Endothelial cell of umbilical vein (primary cell): ENCODE results near the gene MYO7B. TPM values are rescaled to one million over a fixed set of nuclear protein-coding genes. Genes with fewer than 3 reads are reported as not detected.

Experiments
- BruUV-seq: library from RNA; stranded (reverse); fragments of 400-500 nt; replicated peaks from 2 replicates; lab custom pipeline; 2021; lab: Mats Ljungman, UMichigan
- CTCF ChIA-PET: fragments of 300-600, 350-600 bp; sonication (Branson Sonifier 250); formaldehyde crosslinking; loops from one replicate; lab custom pipeline; 2021; ENCODE audit warnings: antibody characterized with exemption, inconsistent platforms; lab: Charles Lee
- POLR2A ChIA-PET: fragments of 300-600, 350-600 bp; sonication (Branson Sonifier 250); formaldehyde crosslinking; loops from one replicate; lab custom pipeline; 2021; ENCODE audit warnings: antibody characterized with exemption, inconsistent platforms; lab: Charles Lee
- DNase-seq: peaks from one replicate; pipeline ENCODE4 v3.0.0-alpha.2; 2011; ENCODE audit warnings: low read depth, low spot score
- FAIRE-seq: peaks from 2 replicates; lab custom pipeline; 2011; peaks lifted over from hg19 to GRCh38; lab: Jason Lieb, UNC
- H2AFZ ChIP-seq: 2 replicates; pipeline ENCODE4 v1.6.0; 2012; ENCODE audit warnings: low read depth, low read length, control low read depth, inconsistent platforms
- H3K27ac ChIP-seq: 2 replicates; pipeline ENCODE4 v1.5.1; 2011; ENCODE audit warnings: low read depth, mild to moderate bottlenecking, control low read depth, low read length, moderate library complexity; ENCODE audit not compliant: insufficient read depth
- H3K27me3 ChIP-seq, 2 experiments: 2 replicates each; pipeline versions ENCODE4 v1.6.0 to v1.6.1; 2011; ENCODE audit warnings: low read length in 2 of 2, mixed read lengths in 1 of 2; ENCODE audit not compliant: control insufficient read depth in 2 of 2, insufficient read depth in 2 of 2
- H3K36me3 ChIP-seq, 2 experiments: 2 replicates in 1 of 2; 3 replicates in 1 of 2; pipeline ENCODE4 v1.5.1; 2011; ENCODE audit warnings: low read length in 2 of 2, mild to moderate bottlenecking in 1 of 2, moderate library complexity in 1 of 2; ENCODE audit not compliant: control insufficient read depth in 2 of 2, insufficient read depth in 2 of 2; ENCODE audit errors: extremely low read depth in 1 of 2
- H3K4me1 ChIP-seq: 3 replicates; pipeline ENCODE4 v1.5.1; 2011; ENCODE audit warnings: mild to moderate bottlenecking, low read length; ENCODE audit not compliant: control insufficient read depth, insufficient read depth; ENCODE audit errors: extremely low read depth
- H3K4me2 ChIP-seq: 2 replicates; pipeline ENCODE4 v1.6.1; 2011; ENCODE audit warnings: low read length, control low read depth, mixed read lengths; ENCODE audit not compliant: insufficient read depth
- H3K4me3 ChIP-seq, 3 experiments: fragments of 200-600 bp in 1 of 3; sonication (generic), shearing (Covaris generic) in 1 of 3; replicated peaks in 1 of 3; 2 replicates each; pipeline ENCODE4 v1.5.1; 2011 to 2016; ENCODE audit warnings: control low read depth in 3 of 3, low read length in 3 of 3, mild to moderate bottlenecking in 2 of 3, inconsistent platforms in 1 of 3, low read depth in 1 of 3, moderate library complexity in 1 of 3; ENCODE audit not compliant: insufficient read depth in 1 of 3
- H3K79me2 ChIP-seq: 2 replicates; pipeline ENCODE4 v1.6.0; 2012; ENCODE audit warnings: low read length, inconsistent platforms; ENCODE audit not compliant: control insufficient read depth, insufficient read depth
- H3K9ac ChIP-seq: replicated peaks from 2 replicates; pipeline ENCODE3; 2011; ENCODE audit warnings: low read length, control low read depth; ENCODE audit not compliant: insufficient read depth; ENCODE audit errors: extremely low read depth
- H3K9me1 ChIP-seq: replicated peaks from 3 replicates; pipeline ENCODE4 v1.6.0; 2011; ENCODE audit warnings: mild to moderate bottlenecking, low read length; ENCODE audit not compliant: control insufficient read depth, insufficient read depth; ENCODE audit errors: extremely low read depth
- H3K9me3 ChIP-seq: replicated peaks from 2 replicates; pipeline ENCODE4 v1.5.1; 2012; ENCODE audit warnings: low read length, inconsistent platforms; ENCODE audit not compliant: control insufficient read depth, insufficient read depth
- H4K20me1 ChIP-seq: replicated peaks from 2 replicates; pipeline ENCODE3; 2011; ENCODE audit warnings: mild to moderate bottlenecking, low read length; ENCODE audit not compliant: control insufficient read depth, insufficient read depth; ENCODE audit errors: extremely low read depth
- FOS ChIP-seq: IDR thresholded peaks from 2 replicates; pipeline ENCODE4 v1.6.1; 2011; ENCODE audit warnings: mild to moderate bottlenecking, low read length, moderate library complexity, borderline replicate concordance; ENCODE audit not compliant: insufficient read depth
- GATA2 ChIP-seq: IDR thresholded peaks from 2 replicates; pipeline ENCODE4 v1.7.0; 2011; ENCODE audit warnings: low read depth, mild to moderate bottlenecking, moderate library complexity, mixed read lengths, low read length; ENCODE audit not compliant: insufficient read length, insufficient read depth
- JUN ChIP-seq: IDR thresholded peaks from 2 replicates; pipeline ENCODE4 v1.6.1; 2011; ENCODE audit warnings: borderline replicate concordance, low read depth; ENCODE audit not compliant: insufficient read length, insufficient read depth
- MYC ChIP-seq: IDR thresholded peaks from one replicate; pipeline ENCODE4 v1.6.1; 2011; ENCODE audit warnings: mild to moderate bottlenecking, low read depth, low read length
- POLR2A ChIP-seq: IDR thresholded peaks from 2 replicates; pipeline ENCODE4 v1.6.1; 2012; ENCODE audit warnings: low read depth, mild to moderate bottlenecking, control low read depth, low read length
- dilution Hi-C: fragments of 300-500 bp; cut with MboI; formaldehyde crosslinking; loops from one replicate; pipeline ENCODE4 v1.15.0; 2019; ENCODE audit warnings: low sequenced_read_pairs; ENCODE audit not compliant: extremely low pct_ligation_motif_present
- intact Hi-C: fragments of 100-400 bp; cut with micrococcal nuclease; formaldehyde crosslinking; loops from one replicate; pipeline ENCODE4 v1.10.0; 2022
- polyA plus RNA-seq, 4 experiments: library from polyadenylated mRNA; depleted of rRNA in 3 of 4; stranded (reverse) in 3 of 4; unstranded in 1 of 4; fragments of >200 nt; gene quantifications; 2 replicates each; pipeline versions ENCODE4 v1.2.1 to v1.2.3, GENCODE V29; 2011 to 2012; ENCODE audit warnings: missing spikeins in 1 of 4
- total RNA-seq: library from RNA; stranded (reverse); gene quantifications from 2 replicates; pipeline ENCODE4 v1.2.3, GENCODE V29; 2021
- TF ChIP-seq, protein P1 (sequence below), 2 donors: IDR thresholded peaks; 1 replicate in 1 of 2; 2 replicates in 1 of 2; pipeline ENCODE4 v1.5.1; 2011; ENCODE audit warnings: low read length in 2 of 2, mild to moderate bottlenecking in 2 of 2, moderate library complexity in 2 of 2, control low read depth in 1 of 2, inconsistent platforms in 1 of 2, low read depth in 1 of 2; ENCODE audit not compliant: insufficient read depth in 1 of 2; ENCODE audit errors: extremely low read depth in 1 of 2
- TF ChIP-seq, protein P2 (sequence below): IDR thresholded peaks from 2 replicates; pipeline ENCODE4 v1.6.1; 2011; ENCODE audit not compliant: insufficient read depth, insufficient read length

The MYO7B gene
- total and polyA plus RNA-seq, 2 donors (not counting 3 experiments of a cell fraction or from before 2014, with no cell fraction given), result 0.17 TPM; not detected in 1

GRCh38 chr2:127590386-127591190, 55.1 kb downstream of the MYO7B start:
- Histone ChIP-seq H2AFZ (no peak overlapping the region), H3K4me2 (no peak overlapping the region), H3K36me3 (no peaks in the 10 kb centered on the region), H3K27me3 (no peaks in the 10 kb centered on the region), H3K4me1 (no peaks in the 10 kb centered on the region), H4K20me1 (no peaks in the 10 kb centered on the region), H3K4me3 (no peak overlapping the region), H3K9me1 (no peaks in the 10 kb centered on the region), H3K79me2 (no peaks in the 10 kb centered on the region), H3K9me3 (no peaks in the 10 kb centered on the region), H3K9ac (no peak overlapping the region), H3K27ac (no peak overlapping the region)
- FAIRE-seq, result no peak
- no TSS peak for BruUV-seq
- dilution Hi-C loops (no loop called here), intact Hi-C loops (loop anchor here (1.0 to 10.0 kb wide), 7 partner anchors 47 to 264 kb away; partner anchors contain the start of genes LIMS2, POLR2D and WDR33)
- no peak for DNase-seq
- POLR2A ChIA-PET, result interaction anchor here (0.6 to 1.0 kb wide), 4 partner anchors 38 to 169 kb away, joined by 3 to 5 read pairs (median 4); no protein-coding TSS in a partner anchor
- TF ChIP-seq JUN, result no peak
- no peak for TF ChIP-seq MYC
- TF ChIP-seq, protein P1, sequence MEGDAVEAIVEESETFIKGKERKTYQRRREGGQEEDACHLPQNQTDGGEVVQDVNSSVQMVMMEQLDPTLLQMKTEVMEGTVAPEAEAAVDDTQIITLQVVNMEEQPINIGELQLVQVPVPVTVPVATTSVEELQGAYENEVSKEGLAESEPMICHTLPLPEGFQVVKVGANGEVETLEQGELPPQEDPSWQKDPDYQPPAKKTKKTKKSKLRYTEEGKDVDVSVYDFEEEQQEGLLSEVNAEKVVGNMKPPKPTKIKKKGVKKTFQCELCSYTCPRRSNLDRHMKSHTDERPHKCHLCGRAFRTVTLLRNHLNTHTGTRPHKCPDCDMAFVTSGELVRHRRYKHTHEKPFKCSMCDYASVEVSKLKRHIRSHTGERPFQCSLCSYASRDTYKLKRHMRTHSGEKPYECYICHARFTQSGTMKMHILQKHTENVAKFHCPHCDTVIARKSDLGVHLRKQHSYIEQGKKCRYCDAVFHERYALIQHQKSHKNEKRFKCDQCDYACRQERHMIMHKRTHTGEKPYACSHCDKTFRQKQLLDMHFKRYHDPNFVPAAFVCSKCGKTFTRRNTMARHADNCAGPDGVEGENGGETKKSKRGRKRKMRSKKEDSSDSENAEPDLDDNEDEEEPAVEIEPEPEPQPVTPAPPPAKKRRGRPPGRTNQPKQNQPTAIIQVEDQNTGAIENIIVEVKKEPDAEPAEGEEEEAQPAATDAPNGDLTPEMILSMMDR (IDR thresholded peaks at IDR 0.05; ENCODE audit: extremely low read depth in 1 of 2, insufficient read depth in 1 of 2, low read depth in 1 of 2, low read length in 2 of 2), result no peak
- TF ChIP-seq FOS, result no peak
- TF ChIP-seq, protein P2, sequence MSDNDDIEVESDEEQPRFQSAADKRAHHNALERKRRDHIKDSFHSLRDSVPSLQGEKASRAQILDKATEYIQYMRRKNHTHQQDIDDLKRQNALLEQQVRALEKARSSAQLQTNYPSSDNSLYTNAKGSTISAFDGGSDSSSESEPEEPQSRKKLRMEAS, result no peak
- TF ChIP-seq GATA2, result no peak
- TF ChIP-seq POLR2A, result no peak
- CTCF ChIA-PET, result interaction anchor here (0.6 to 6.2 kb wide), 77 partner anchors 8 to 394 kb away, joined by 3 to 424 read pairs (median 6); partner anchors contain the start of genes IWS1, LIMS2 and SFT2D3
